Activated CD8-positive, alpha-beta memory T cell treated with anti-CD3 and anti-CD28 coated beads for 48 hours (primary cell): Measurements from ENCODE around the gene DPP6.

Experiments used
- DNase-seq, 3 experiments: peaks; one replicate each; pipeline ENCODE4 v3.0.0-alpha.2; 2020; ENCODE audit warnings: low read depth in 2 of 3, low spot score in 2 of 3

DPP6 gene

DNA sequence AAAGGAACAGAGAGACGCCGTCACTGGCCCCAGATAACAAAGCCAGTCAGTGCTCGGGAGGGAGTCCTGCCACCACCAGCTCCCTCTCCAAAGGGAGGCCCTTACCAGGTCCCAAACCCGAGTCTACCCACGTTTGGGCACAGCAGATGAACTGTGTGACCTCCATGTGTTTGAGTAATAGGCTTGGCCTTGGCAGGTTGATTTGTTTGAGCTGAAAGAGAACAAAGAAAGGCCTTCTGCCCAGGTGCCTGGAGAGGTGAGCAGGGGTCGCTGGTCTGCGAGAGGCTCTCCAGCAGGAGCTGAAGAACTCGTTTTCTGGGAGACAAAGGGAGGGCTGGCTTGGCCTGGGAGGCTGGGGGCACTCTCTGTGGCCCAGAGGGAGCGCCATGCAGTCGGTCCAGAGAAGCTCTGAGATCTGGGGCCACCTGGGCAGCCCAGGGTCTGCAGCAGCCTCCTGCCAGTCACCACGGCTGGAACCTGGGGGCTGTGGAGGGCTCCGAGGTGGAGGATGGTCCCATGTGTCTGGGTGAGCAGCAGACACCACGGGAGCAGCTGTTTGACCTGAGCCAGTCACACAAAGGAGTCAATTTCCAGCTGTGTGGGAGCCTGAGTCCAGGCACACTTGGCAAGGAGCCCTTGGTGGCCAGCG, 851.0 kb downstream of the DPP6 start:
- no peak for DNase-seq

DNA sequence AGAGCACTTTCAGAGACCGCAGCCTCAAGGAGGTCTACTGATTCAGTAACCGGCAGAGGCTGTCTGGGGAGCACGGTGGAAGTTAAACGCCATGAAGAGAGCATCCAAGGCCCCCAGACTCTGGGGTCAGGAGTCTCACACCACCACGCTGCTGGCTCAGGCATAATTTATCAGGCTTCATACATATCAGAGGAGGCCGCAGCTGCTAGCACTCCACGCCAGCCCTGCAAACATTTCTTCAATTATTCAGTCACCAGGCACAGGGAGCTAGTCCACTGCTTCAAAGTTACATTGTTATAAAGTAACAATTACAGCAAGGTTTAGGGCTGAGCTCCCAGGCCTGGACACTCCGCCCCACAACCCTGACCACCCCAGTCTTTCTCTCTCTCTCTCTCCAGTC, 852.9 kb downstream of the DPP6 start:
- DNase-seq = no peak

DNA sequence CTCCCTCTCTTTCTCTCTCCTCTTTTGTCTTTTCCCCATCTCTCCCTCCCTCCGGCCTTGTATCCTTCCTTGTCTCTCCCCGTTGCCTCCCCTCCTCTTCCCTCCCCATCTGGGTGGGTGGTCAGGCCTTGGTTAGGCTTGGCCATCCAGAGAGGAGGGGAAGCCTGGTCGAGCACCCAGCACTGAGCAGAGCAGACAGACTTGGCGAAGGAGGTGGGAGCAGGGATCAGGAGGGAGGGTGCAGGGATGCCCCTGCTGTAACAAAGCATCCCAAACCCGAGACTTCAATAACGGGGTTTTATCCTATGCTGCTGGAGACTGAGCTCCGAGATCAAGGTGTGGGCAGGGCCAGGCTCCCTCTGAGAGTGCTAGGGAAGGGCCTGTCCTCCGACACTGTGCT, 853.4 kb downstream of the DPP6 start:
- no peak for DNase-seq

DNA sequence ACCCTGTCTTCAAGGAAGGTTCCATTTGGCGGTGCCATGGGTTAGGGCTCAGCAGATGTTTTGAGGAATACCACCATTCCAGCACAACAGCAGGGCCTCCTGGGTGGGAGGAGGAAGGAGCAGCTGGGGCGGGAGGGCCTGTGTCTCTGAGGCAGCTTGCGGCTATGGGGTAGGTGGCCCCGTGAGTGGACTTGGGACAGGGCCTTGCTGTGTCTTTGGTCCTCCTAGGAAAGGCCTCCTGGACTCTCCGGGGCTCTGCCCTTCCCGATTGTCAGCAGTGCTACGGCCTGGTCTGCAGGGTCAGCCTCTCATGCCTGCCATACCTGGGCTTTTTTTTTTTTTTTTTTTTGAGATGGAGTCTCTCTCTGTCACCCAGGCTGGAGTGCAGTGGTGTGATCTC, 854.0 kb downstream of the DPP6 start:
- DNase-seq = no peak

DNA sequence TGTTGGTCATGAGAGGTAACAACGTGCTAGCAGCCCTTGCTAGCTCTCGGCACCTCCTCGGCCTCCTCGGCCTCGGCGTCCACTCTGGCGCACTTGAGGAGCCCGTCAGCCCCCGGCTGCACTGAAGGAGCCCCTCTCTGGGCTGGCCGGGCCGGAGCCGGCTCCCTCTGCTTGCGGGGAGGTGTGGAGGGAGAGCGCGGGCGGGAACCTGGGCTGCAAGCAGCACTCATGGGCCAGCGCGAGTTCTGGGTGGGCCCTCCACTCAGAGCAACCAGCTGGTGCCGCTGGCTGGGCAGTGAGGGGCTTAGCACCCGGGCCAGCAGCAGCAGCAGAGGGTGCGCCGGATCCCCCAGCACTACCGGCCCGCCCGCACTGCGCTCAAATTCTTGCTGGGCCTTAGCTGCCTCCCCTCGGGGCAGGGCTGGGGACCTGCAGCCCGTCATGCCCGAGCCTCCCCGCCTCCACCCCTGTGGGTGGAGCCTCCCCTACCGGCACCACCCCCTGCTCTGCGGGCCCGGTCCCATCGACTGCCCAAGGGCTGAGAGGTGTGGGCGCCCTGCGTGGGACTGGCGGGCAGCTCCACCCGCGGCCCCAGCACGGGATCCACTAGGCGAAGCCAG, 854.6 kb downstream of the DPP6 start:
- no peak for DNase-seq

DNA sequence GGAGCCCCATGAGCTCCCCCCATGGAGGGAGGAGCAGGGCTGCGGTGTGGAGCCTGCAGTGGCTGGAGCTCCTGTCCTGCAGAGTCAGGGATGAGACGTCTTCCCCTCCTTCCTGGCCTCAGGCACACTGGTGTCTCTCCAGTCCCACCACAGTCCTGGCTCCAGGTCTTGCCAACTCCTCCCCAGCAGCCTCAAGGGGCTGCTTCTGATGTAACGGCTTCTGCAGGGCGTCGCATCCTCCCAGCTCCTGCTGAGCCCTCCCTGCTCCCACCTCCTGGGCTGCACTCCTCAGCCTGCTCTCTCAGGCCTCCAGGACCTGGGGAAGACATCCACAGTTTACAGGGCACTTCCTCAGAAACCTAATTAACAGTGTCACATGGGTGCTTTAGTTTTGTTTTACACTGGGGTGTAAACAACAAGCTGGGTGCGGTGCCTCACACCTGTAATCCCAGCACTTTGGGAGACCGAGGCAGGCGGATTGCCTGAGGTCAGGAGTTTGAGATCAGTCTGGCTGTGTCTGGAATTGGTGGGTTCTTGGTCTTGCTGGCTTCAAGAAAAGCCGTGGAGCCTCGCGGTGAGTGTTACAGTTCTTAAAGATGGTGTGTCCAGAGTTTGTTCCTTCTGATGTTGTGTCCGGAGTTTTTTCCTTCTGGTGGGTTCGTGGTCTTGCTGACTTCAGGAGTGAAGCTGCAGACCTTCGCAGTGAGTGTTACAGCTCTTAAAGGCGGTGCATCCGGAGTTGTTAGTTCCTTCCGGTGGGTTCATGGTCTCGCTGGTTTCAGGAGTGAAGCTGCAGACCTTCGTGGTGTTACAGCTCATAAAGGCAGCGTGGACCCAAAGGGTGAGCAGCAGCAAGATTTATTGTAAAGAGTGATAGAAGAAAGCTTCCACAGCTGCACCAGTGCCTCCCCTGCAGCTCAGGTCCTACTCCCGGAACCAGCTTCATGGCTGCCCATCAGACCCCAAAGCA, 855.7 kb downstream of the DPP6 start:
- DNase-seq = no peak

DNA sequence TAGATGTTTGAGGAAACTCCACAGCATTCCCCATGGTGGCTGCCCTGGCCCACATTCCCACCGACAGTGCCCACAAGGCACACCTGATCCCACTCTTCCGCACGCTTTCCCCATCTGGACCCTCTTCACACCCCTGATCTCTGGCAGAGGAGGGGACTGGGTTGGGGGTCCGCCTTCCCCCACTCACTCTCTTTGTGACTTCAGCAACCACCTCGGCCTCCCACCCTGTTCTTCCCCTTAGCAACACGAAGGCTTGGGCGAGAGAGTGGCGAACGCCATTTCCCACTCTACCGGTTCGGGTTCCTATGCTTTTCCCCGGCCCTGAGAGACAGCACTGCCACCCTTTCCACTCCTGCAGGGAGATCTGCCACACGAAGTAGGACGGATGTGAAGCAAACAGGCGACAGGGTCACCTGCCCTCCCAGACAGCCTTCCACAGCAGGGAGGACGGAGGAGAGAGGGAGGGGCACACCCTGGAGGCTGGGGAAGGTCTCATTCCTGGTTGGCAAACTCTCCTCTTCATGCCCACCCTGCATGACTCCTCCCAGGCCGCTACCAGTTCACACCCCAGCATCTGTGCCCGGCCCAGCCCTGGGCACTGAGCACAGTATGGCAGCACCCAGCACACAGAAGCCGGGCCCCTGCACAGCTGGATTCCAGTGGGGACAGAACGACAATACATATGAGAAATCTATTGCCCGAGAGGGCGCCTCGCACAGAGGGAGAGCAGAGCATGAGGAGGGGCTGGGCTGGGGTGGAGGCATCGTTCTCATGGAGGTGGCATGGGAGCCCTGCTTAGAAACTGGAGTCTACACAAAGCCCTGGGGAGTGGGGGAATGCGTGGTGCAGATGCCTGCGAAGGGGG, 857.3 kb downstream of the DPP6 start:
- DNase-seq = no peak

DNA sequence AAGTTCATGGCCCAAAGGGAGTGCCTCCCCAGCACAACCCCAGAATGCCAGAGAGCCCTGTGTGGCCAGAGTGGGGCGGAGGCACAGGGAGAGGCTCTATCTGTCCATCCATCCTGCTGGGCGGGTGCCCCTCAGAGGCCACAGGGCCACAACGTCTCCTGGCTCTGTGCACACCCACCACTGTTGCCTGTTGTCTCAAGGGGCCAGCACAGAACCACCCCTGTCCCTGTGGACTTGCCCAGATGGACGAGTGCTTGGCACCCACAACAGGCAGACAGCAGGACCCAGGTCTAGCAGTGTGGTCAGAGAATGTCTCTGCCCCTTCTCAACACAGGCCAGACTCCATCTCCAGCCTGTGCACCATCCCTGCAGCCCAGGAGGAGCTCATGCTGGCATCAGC, 857.9 kb downstream of the DPP6 start:
- DNase-seq = no peak

DNA sequence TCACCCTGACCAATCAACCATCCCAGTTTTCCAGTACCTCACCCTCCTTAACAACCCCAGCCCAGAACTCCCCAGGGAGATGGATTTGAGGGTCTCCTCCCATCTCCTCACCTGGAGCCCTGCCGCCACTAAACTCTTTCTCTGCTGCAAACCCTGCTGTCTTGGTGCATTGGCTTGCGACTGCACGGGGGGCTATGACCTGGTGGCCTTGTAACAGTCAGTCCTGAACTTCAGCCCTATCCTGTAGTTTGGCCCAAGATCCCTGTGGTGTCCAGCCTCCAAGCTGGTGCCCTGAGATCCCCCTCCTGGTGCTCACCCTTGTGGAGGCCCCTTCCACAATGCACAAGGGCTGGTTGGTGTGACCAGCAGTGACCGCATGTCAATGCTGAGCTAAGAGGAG, 858.8 kb downstream of the DPP6 start:
- DNase-seq = no peak

DNA sequence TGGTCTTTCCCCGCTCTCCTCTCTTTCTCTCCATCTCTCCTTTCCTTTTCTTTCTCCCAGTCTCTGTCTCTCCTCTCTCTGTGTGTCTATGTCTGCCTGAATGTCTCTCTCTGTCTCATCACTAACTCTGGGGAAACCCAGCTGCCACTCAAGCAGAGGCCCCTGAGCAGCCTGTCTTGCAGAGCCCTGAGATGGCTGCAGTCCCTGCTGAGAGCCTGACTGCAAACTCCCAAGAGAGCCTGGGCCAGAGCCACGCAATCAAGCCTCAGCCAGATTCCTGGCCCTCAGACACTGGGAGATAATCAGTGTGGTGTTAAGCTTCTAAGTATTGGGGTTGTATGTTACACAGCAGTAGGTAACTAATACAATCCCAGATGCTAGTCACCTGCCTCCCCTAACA, 859.2 kb downstream of the DPP6 start:
- DNase-seq = no peak

DNA sequence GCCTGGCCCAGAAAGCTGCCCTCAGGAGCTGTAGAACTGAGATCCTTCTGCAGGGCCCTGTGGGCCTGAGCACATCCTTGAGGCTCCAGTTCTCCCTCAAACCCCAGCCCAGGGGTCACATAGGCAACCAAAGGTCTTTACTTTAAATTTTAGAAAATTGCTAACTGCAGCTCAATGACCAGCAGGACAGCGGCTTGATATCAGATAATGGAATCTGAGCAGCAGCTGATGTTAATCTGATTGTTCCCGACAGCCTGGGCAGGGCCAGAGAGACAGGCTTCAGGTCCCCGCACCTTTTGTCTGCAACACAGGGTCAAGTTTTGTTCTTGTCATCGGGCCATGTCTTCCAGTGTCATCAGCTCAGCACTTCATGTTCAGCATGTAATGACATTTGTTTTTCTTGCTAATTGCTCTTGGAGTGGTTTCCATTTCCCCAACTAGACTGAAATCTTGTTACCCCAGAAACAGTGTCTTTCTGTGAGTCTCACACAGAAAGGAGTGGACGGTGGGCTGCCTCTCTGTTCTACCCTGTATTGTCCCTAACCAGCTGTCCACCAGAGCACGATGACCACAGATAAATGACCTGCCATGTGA, 859.8 kb downstream of the DPP6 start:
- no peak for DNase-seq

DNA sequence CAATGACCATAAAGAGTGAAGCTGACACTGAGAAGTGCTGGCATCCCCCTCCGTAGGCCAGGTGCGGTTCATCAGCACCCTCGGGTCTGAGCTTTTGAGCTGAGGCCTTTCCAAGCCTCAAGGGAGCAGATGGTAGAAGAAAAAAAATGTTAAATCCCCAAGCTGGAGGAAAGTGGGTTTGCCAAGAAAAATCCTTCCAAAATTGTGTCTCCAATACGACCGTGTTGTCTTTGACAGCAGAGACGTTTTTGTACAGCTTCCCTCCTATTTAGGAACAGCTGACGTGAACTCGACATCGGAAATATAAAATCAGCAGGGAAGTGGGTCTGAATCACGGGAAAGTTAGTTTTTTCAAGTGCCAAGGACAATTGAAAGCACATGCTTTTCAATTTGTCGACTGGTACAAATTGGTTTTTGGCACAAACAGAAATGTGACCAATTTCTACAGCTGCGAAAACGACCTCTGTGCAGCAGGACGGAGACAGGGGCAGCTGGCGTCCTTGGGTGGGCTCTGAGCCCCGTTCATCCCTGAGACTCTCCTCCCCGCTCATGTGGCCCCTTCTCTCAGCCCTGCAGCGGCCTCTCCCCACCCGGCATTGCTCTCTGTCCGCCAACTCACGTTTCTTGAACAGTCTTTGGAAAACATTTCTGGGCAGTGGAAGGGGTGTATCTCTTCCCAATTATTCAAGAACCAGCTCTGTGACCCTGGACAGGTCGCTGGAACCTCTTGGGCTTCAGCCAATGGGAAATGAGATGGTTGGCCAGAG, 860.9 kb downstream of the DPP6 start:
- DNase-seq = no peak

DNA sequence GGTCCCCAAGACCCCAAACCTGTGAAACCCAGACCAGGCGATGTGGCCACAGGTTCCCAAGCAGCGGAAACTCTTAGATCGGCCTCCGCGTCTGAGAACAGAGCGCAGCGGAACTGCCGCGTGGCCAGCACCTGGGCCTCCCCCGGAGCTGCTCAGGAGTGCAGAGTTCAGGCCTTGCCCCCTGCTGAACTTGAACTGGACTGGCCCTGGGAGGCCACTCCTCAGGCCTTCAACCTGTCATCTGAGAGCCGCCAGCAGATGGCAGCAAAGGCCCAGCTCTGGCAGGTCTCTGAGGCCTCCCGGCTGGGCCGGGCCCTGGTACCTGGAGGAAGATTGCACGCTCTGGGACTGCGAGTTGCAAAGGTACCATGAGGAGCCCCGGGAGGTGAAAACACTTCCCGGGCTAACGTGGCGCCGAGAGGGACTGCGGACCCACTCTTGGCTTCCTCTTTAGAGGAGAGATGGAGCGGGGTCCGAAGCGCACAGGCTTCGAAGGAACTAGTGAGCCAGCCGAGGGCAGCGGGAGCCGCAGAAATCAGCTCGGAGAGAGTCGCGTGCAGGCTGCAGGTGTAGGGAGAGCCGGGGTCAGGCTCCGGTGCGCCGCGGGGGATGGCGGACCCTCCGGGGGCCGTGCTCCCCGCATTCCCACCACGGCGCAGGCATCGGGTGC, 861.6 kb downstream of the DPP6 start:
- peak; percentile 65 to 91 (median 86) for DNase-seq

DNA sequence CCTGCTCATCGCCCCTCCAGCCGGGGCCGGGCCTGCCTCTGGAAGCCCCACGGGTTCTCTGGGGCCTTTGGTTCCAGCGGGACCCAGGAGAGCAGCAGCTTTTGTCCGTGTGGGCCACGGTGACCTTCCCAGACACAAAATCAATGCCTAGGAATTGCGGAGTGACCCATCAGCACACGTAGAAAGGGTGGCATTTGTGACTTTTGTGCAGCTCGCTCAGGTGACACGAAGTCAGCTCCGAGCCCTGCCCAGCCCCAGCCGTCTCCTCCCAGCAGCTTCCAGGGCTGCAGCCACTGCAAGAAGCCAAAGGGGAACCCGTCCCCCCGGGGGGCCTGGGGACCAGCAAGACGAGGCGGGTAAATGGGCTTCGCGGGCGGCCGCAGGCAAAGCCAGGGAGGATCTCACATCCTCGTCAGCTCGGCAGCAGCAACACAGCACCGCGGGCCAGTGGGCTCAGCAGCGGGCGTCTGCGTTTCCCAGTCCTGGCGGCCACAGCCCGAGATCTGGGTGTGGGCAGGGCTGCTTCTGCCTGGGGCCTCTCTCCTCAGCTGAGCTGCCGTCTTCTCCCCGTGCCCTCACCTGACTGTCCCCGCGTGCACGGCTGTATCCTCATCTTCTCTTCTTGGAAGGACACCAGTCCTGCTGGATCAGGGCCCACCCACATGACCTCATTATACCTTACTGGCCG, 862.3 kb downstream of the DPP6 start:
- no peak for DNase-seq

DNA sequence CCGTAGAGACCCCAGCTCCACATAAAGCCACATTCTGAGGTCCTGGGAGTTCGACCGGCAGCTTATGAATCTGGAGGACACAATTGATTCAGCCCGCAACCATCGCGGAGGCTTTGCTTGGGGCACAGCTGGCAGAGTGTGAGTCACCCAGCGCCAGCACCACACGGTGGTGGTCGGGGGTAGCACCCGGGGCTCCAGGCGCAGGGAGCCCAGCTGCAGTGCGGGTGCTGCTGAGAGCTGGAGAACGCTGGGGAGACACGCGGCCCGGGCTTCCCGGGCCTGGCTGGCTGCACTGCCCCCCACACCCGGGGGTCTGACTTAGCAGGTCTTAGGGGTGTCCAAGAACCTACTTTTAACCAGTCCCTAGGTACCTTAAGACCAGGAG, 862.8 kb downstream of the DPP6 start:
- no peak for DNase-seq

DNA sequence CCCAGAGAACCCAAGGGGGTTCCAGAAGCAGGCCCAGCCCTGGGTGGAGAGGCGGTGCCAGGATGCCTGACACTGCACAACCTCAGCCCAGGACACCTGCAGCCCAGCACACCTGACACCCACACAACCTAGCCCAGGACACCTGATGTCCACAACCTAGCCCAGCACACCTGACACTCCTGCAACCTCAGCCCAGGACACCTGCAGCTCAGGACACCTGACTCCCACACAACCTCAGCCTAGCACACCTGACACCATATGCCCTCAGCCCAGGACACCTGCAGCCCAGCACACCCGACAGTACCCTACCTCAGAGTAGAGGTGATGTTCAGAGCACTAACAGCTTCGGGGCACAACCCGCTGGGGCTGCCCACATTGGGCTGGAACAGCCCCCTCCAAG, 863.4 kb downstream of the DPP6 start:
- no peak for DNase-seq

DNA sequence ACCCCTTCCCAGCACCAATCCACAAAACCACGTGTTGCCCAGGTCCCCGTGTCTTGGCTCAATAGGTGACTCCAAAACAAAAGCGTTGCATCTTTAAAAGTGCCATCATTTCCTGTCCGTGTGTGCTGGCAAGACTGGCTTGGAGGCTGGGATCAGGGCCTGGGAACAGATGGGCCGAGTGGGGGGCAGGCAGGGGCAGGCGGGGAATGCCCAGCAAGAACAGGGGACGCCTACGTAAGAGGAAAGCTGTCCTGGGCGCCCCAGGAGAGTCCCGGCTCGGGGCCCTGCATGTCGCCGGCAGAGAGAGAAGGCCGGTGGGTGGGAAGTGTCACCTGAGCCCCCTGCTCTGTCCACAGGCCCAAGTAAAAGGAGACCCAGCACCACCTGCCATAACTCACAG, 864.2 kb downstream of the DPP6 start:
- no peak for DNase-seq

DNA sequence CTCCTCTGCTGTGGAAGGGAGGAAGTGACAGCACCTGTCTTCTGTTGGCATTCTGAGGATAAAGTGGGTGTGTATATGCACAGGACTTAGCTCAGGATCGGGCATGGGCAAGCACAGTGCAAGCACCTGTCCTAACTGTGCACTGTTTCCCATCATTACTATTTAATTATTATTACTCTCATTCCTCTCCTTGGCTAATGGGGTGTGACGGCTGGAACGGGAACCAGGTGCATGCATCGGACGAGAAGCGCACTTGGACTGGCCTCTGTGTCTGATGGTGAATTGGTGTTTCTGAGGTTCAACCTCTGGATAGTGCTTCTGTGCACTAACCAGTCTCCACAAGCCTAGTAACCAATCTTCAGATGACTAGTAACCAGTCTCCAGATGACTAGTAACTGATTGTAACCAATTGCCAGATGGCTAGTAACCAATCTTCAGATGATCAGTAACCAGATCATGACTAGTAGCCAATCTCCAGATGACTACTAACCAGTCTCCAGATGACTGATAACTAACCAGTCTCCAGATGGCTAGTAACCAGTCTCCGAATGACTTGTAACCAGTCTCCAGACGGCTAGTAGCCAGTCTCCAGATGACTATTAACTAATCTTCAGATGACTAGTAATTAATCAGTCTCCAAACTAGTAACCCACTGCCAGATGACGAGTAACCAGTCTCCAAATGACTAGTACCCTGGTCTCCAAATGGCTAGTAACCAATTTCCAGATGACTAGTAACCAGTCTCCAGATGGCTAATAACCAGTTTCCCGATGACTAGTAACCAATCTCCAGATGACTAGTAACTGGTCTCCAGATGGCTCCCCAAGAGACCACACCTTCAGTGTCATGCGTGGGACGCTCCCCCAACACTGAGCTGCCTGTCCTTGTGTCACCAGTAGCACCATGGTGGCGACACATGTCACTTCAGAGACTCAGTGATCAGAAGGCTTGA, 864.9 kb downstream of the DPP6 start:
- no peak for DNase-seq
